HG03045 (cell line): Measurements from ENCODE around the gene OXER1.

Source experiments
- ATAC-seq: cut with Tn5 transposase; IDR thresholded peaks from one replicate; pipeline ENCODE4 v1.9.1; 2021; ENCODE audit warnings: mild to moderate bottlenecking, moderate library complexity; ENCODE audit not compliant: unreplicated experiment

OXER1 gene

GRCh38 chr2:42713920-42714319 lies 50.0 kb downstream of the OXER1 start:
- no peak for ATAC-seq

- ATAC-seq: no peak
Observed at GRCh38 chr2:42712934-42713333, 51.0 kb downstream of the OXER1 start.
